ENCODE results near the gene MFSD6.
"Not testable (repeated sequence)": the region's sequence is repeated elsewhere in the genome, so short reads cannot be mapped to it uniquely, and the experiment has no call there.

The MFSD6 gene

GRCh38 chr2:190405995-190406394, 2.2 kb upstream of the MFSD6 start:
- no peak for DNase-seq (ENCODE audit: low read depth)

GRCh38 chr2:190406805-190407204, 1.4 kb upstream of the MFSD6 start:
- no peak for DNase-seq (ENCODE audit: low read depth)

- no peak for DNase-seq (ENCODE audit: low read depth)
Observed at GRCh38 chr2:190407246-190407661, 901 bp upstream of the MFSD6 start.

GRCh38 chr2:190408538-190409271, 550 bp downstream of the MFSD6 start:
- DNase-seq (ENCODE audit: low read depth) = no peak

GRCh38 chr2:190409616-190410015, 1.5 kb downstream of the MFSD6 start:
- DNase-seq (ENCODE audit: low read depth) = no peak

GRCh38 chr2:190410166-190410565, 2.0 kb downstream of the MFSD6 start:
- no peak for DNase-seq (ENCODE audit: low read depth)

GRCh38 chr2:190412966-190413365, 4.8 kb downstream of the MFSD6 start:
- DNase-seq (ENCODE audit: low read depth) = no peak

- DNase-seq (ENCODE audit: low read depth) = no peak
Observed at GRCh38 chr2:190413421-190413820, 5.3 kb downstream of the MFSD6 start.

- no peak for DNase-seq (ENCODE audit: low read depth)
Observed at GRCh38 chr2:190415251-190415650, 7.1 kb downstream of the MFSD6 start.

GRCh38 chr2:190415794-190416775, 7.9 kb downstream of the MFSD6 start:
- DNase-seq (ENCODE audit: low read depth) = no peak

GRCh38 chr2:190417045-190417842, 9.1 kb downstream of the MFSD6 start:
- no peak for DNase-seq (ENCODE audit: low read depth)

- DNase-seq (ENCODE audit: low read depth) = no peak
Observed at GRCh38 chr2:190418727-190419126, 10.6 kb downstream of the MFSD6 start.

- DNase-seq (ENCODE audit: low read depth) = no peak
Observed at GRCh38 chr2:190420801-190421200, 12.6 kb downstream of the MFSD6 start.

- no peak for DNase-seq (ENCODE audit: low read depth)
Observed at GRCh38 chr2:190425221-190425866, 17.2 kb downstream of the MFSD6 start.

GRCh38 chr2:190425883-190426658, 17.9 kb downstream of the MFSD6 start:
- DNase-seq (ENCODE audit: low read depth) = no peak

GRCh38 chr2:190430866-190431265, 22.7 kb downstream of the MFSD6 start:
- not testable (repeated sequence) for DNase-seq (ENCODE audit: low read depth)

- no peak for DNase-seq (ENCODE audit: low read depth)
Observed at GRCh38 chr2:190431907-190432306, 23.8 kb downstream of the MFSD6 start.

GRCh38 chr2:190432567-190433231, 24.5 kb downstream of the MFSD6 start:
- DNase-seq (ENCODE audit: low read depth) = no peak

GRCh38 chr2:190435031-190435670, 27.0 kb downstream of the MFSD6 start:
- DNase-seq (ENCODE audit: low read depth) = no peak

GRCh38 chr2:190436557-190436956, 28.4 kb downstream of the MFSD6 start:
- no peak for DNase-seq (ENCODE audit: low read depth)
